GM19463 (cell line): ENCODE data around the gene ITPKB.
"Not testable (repeated sequence)": the region's sequence is repeated elsewhere in the genome, so short reads cannot be mapped to it uniquely, and the experiment has no call there.

Experiments used
- ATAC-seq: cut with Tn5 transposase; IDR thresholded peaks from one replicate; pipeline ENCODE4 v1.9.1; 2021; ENCODE audit warnings: mild to moderate bottlenecking, moderate library complexity; ENCODE audit not compliant: unreplicated experiment

Gene ITPKB

DNA sequence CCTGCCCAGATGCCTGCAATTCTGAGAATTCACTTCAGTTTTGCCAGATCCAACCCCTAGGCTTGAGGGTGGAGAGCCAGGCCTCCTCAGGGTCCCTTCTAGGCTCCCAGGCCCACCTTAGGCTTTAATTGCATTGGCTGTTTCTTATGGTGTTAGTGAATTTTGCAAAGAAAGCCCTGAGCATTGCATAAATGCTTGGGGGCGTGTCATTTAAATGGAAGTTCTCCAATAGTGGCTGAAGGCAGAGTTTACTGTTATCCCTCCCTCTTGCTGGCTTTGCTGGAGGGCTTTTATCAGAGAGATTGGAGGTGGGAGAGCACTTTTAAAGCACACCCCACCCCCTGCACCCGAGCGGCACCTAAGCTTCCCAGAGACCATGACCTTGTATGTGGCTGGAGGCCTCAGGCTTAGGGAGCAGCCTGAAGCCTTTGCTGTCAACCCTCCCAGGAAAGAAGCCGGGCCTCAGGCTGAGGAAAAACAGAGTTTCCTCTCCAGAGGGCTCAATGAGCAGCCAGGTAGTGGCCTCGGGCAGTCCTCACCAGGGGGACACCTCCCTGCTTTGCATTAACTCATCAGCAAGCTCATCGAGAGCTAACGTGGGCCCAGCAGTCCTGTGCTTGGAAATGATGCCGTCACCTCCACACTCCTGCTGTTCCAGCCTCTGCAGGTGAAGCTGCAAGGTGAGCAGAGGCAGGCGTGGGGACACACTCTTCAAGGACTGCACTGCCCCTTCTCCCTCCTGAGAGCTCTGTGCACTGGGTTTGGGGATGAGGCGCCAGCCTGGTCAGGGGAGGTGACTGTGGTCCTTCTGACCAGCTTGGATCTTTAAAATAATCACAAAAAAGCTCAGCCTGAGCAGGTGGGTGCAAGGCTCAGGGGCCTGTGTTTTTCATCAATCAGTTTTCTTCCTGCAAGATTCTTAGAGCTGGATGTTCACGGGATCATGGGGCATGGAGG is 132.5 kb downstream of the ITPKB start:
- ATAC-seq = no peak

DNA sequence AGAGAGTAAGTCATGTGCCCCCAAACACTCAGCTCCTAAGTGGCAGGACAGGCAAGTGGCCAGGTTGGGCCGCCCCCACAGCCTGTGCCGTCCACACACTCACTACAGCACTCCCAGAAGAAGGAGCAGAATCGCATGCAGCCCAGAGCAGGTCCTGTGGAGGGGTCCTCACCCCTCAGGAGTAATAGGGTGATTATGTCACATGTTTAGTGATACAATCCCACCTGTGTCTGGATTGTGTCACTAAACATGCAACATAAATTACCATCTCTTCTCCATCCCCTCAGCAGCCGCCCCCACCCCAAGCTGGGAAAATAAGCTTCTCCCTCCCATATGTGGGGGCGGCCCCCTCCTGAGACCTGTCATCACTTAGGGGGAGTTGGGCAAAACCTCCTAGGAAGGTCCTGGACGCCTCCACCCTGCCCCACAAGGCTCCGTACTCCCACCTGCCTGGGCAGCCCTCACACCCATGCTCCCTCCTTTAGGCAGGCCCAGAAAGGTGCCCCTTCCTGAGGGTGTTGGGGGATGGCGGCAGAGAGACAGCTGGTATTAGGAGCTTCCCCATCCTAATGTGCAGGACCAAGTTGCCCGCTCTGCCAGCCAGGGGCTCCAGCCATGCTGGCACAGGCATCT is 133.6 kb downstream of the ITPKB start:
- ATAC-seq = no peak

DNA sequence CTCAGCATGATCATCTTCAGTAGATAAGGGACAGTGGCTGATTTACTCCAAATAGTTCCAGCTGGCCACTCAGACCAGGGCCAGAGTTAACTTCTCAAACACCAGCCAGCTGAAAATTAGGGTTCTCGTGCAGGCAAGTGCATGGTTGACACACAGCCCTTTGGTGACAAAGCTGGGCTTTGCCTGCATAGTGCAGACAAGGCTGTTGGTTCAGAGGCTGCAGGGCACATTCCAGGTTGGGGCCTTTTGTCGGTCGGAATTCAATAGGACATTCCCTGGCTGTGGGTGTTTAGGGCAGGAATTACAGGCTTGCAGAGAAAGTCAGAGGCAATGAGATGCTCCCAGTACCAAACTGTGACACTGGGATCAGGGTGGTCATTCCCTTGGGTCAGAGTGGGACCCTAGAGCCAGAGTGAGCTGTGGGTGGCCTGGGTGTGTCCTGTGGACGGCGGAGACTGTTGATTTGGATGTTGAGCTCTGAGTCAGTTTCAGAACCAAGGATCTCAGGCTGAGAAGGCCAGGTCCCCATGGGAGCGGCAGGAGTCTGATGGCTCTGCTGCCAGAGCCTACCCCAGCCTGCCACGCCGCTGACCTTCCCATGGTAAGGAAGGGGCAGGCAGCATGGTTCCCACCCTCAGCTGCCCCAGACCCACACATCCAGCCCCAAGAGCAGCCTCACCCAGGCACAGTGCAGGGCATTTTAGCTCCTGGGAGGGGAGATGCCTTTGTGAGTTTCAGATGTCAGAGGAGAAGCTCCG is 134.3 kb downstream of the ITPKB start:
- no peak for ATAC-seq

- ATAC-seq = no peak
Observed at GRCh38 chr1:226603858-226604559, 135.1 kb downstream of the ITPKB start.

DNA sequence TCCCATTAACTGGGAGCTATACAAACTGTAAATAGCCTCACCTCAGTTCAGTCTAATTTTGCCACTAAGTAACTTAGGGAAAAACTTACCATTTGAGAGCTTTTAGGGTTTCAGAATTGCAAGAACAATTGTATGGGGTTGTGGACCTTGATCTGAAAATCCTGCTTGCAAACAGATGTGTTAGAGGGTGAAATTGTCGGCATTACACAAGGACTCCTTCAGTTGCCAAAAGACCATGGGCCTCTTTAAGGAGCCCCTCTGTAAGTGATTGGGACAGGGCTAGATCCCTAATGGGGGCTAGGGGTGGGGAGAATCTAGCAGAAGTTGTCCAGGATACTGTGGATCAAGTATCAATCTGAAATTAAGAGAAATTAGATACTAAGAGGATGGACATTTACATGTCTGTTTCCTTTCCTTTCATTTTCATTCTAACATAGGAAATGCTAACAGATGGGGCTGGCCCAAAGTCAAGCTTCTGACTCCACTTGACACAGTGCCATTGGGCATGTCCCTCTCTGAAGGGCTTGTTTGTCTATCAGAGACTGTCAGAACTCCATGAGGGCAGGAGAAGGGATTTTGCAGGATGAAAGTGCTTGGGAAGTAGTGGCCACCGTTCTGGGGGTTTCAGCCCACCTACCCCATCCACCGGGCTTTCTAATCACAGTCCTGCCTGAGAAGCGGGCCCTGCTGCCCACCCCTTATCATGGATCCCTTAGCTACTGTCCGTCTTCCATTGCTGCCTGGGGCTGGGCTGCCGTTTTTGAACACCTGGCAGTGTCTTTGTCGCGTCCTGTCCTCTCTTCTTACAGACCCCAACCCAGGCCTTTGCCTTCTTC is 135.8 kb downstream of the ITPKB start:
- ATAC-seq = no peak

DNA sequence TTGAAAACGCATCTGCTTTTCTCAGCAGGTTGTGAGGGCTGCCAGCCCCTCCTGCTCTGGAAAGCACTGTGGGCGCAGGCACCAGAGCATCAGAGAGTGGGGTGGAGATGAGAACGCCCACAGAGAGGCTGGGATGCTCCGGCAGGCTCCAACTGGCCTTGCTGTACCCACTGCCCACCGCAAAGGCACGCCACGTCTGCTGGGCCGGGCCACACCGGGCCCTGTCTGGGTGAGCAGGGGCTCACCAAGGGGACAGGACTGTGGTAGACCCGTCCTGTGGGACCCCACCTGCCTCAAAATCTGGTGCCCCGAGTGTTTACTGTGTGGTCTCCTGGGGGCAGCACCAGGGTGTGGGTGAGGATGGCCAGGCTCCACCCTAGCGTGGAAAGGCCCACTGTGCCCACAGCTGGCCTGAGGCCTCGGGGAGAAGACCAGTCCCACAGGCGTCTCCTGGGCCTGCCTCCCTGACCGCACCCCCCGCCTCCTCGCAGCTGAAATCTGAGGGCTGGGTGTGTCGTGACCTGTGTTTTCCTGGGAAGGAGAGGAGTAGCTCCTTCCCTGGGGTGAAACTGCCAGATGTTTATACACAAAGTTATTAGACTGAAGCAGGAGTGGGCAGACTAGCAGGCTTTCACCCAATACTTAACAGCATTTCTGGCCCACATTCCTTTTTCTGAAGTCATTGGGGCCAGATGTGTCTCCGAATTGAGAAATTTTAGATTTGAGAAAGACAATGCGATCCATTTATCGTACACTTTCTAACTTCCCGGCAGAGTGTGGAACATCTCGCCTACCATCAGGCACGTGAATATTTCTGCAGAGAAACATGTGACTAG is 136.7 kb downstream of the ITPKB start:
- ATAC-seq = no peak

DNA sequence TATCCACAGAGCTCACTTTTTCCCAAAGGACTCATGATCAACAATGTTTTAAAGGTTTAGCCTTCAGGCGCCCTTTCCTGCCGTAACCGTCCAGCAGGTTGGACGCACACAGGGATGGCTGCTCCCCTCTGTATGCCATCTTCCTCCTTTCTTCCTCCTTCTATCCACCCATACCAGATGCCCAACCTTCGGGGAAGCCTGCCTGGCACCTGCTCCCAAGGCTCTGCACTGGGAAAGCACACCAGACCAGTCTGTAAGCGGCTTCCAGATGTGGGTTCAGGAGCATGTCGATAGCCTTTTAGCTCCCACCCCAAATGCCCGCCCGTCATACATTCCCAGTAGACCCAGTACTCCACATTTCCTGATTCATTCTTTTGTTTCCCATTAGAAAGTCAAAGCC is 137.6 kb downstream of the ITPKB start:
- ATAC-seq = no peak

DNA sequence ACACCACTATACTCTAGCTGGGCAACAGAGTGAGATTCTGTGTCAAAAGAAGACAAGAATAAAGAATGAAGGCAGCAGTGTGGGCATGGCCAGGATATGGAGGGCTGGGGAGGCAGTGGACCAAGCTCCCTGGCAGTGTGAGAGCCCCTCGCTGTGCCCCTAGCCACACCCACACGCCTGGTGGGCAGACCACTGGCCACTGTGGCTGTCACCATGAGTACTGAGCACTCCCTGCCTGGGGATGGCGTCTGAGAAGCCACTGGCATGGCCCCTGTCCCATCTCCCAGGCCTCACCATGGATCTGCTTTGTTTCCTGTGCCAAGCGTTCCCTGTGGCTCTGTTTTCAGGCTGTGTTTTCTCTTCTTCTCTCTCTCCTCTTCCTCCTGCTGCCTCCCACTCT is 138.8 kb downstream of the ITPKB start:
- no peak for ATAC-seq

DNA sequence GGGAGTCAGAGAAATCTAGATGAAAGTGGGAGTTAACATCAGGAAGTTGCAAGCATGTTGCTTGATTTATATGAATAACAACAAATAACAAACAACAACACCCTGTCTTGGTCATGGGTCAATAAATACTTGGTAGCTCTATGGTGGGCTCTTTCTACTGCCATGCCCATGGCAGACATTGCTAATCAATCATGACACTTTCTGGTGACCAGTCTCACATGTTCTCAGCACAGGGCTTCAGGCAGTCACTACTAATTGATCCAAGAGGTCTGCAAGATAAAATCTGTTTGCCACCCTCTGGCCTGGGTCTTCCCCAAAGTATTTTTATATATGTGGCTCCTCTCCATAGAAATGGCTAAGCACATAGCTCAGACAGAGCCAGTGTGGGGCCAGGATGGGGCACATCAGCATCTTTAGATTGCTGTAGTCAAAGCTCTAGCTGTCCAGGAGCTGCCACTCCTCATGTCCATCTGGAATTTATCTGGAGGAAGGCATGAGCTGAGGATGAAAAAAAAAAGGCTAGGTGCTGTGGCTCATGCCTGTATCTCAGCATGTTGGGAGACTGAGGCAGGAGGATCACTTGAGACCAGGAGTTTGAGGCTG is 139.3 kb downstream of the ITPKB start:
- no peak for ATAC-seq

DNA sequence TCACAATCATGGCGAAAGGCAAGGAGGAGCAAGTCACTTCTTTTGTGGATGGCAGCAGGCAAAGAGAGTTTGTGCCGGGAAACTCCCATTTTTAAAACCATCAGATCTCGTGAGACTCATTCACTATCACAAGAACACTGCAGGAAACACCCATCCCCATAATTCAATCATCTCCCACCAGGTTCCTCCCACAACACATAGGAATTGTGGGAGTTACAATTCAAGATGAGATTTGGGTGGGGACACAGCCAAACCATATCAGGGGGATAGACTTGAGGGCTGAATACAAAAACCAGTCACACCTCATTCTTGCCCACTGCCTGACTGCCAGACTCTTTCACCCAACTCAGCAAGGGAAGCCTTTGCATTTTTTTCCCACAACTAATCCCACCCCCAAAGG is 140.1 kb downstream of the ITPKB start:
- not testable (repeated sequence) for ATAC-seq

- ATAC-seq = no peak
Observed at GRCh38 chr1:226598455-226598849, 140.6 kb downstream of the ITPKB start.

- no peak for ATAC-seq
Observed at GRCh38 chr1:226597616-226598454, 141.2 kb downstream of the ITPKB start.

DNA sequence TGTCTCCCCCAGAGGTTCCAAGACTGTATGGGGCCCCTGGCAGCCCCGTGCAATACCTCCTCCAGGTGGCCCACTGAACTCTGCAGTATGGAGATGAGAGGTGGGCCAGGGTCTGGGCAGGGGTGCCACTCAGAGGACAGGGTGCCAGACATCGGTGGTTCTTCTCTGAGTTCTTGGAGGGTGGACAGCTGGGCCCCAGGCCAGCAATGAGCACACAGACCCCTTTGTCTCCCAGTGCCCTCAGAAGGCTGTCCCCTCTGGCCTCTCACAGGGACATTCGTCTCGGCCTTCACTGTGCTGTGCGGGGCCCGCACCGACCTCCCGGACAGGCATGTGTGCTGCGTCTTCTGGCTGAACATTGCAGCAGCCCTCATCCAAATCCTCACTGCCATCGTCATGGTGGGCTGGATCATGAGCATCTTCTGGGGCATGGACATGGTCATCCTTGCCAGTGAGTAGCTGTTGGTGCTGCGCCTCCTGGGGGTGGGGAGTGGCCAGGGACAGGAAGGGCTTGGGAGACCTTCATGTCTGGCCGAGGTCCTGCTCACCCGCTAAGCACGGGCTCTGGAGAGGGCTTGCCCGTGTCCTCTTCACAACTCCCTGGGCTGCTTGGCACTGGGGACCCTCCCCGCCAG is 142.4 kb downstream of the ITPKB start:
- no peak for ATAC-seq

GRCh38 chr1:226593541-226593940 is 145.5 kb downstream of the ITPKB start:
- ATAC-seq = no peak

DNA sequence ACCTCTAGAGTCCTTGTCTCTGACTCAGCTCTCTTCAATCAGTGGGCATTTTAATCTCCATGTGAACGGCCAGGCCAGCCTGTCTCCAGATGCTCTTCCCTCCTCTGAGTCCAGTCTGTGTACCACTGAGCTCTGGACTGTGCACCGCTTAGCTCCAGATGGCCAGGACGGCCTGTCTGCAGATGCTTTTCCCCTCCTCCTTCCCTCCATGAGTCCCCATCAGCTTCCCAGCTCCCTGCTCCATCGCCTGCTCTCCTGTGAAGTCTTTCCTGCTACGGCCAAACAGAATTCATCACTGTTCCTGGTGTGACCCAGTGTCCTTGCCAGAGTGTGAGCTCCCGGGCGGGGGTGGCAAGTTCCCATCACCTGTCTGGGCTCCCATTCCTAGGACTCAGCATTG is 148.5 kb downstream of the ITPKB start:
- ATAC-seq = no peak

DNA sequence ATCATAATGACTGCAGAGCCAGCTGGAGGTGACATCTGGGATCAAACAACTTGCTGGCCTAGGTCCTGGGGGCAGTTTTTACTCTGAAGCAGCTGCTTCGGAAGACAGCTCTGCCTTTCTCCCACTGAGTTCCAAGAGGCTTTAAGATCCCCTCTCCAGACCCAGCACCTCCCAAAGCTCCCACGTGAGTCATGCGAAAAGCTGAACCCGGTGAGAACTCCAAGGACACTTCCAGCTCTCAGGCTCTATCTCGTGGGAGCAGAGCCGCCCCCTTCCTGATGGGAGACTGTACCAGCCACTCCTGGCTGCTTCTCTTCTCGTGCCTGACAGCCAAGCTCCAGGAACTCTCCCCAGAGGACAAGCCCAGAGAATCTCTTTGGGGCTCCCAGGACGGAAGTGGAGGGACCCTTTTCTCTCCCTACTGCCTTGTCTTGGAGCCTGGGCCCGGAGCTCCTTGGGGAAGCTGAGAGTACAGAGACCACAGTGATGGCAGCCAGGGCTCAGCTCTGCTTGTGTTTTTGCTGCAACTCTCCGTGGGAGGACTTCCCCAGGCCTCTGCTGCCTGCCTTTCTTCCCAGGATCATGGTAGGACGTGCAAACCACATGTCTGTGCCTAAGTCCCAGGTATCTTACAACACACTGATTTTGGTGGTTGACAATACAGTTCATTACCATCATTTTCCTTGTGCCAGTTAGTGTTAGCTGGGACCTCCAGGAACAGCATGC is 149.9 kb downstream of the ITPKB start:
- ATAC-seq = no peak

DNA sequence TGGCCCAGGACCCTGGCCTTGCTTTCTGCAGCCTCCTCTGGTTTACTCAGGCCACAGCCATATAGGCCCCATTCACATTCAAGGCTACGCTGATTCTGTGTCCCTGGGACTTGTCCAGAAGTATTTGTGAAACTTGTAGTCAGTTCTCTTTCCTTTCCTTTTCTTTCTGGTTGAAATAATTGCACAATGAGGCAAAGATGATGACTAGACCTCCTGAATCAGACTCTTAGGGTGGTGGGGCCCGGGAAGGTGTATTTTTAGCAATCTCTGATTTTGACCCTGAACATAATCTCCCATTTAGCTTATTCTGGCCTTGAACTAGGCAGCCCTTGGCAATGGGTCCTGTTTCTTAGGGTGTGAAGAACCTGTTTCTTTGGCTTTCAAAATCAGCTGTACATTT is 150.6 kb downstream of the ITPKB start:
- ATAC-seq = no peak
